Stimulated activated CD4-positive, alpha-beta T cell treated with anti-CD3 and anti-CD28 coated beads, Interleukin-15, amount 100 ng/mL, for 1 hour (primary cell): ENCODE data around the gene ERICH6B.

Experiments used
- DNase-seq, 2 donors: peaks; one replicate each; pipeline ENCODE4 v3.0.0-alpha.2; 2020; ENCODE audit warnings: low read depth in 1 of 2, low spot score in 1 of 2

ERICH6B gene

DNA sequence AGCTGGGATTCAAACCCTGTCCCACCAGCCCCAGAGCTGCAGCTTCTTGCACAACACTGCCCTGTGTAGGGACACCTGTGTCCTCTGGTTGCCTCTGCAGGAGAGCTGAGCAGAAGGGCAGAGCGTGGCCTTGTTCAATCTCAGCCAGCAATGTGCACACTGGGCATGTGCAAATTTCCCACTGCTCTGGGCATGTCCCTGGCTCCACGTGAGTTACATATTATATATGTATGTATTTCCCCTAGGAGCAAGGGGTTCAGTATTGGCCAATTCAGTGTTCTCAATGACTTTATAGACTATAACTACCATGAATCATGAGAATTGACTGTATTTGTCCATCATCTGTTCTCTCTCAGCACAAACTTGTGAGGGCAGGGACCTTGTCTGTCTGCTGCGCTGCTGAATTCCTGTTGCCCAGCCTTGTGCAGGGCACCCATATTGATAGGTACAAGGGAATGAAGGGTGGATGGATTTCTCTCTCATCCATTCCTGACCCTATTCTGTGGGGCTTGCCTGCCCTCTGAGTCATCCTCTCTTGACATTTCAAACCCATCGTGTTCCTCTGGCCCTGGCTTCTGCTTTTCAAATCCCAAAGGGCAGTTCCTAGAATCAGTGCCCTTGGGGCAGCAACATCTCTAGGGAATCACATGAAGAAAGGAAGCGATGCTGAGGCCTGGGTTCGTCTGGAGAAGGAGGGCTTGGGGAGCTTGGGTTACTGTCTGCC, 69.7 kb downstream of the ERICH6B start:
- no peak for DNase-seq

DNA sequence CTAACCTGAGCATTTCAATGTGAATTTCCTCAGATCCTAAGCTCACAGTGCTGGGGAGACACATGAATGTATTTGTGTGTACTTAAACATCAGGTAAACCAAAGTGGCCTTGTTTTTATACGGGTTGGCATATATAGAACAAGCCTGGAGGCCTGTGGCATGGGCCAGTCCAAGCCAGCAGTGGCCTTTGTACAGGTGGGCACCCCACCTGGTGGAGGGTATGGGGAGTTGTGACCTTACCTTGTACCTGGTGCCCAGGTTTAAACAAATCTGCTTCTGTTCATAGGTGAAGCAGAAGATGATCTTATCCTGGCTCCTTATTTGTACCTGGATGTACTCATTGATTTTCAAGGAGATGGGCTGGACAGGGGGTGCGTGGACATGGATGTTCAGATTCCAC, 71.0 kb downstream of the ERICH6B start:
- no peak for DNase-seq

DNA sequence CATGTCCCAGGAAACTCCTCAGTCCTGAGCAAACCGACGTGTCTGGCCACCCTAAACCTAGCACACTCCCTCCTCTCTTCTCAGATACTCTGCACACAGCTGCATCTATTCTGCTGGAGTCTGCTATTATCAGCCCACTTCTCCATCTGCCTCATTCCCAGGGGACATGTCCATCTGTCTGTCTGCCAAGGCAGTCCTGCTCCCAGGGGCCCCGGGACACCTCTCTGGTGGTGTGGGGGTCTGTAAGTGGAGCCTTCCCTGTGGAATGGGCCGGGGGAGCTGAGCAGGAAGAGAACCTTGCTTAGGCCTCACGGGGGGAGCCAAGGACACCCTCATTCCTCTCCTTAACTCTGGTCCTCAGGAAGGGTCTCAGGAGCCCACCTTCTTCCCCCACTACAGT, 72.7 kb downstream of the ERICH6B start:
- DNase-seq = no peak

DNA sequence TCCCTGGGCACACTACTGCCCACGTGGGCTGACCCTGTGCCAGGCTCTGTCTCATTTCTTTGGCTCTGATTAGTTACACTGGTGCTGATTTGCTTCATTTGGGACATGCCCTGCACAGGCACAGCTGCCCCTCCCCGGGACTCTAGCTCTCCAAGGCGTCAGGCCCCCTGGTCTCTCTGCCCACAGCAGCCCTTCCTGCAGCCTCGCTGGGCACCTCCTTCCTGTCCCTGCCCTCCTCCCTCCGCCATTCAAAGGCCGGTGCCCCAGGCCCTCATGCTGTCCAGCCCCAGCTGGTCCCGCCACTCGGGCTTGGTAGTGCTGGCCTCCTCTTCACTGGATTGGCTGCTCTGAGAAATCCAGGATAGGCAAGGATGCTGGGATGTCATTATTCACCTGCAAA, 73.1 kb downstream of the ERICH6B start:
- no peak for DNase-seq

DNA sequence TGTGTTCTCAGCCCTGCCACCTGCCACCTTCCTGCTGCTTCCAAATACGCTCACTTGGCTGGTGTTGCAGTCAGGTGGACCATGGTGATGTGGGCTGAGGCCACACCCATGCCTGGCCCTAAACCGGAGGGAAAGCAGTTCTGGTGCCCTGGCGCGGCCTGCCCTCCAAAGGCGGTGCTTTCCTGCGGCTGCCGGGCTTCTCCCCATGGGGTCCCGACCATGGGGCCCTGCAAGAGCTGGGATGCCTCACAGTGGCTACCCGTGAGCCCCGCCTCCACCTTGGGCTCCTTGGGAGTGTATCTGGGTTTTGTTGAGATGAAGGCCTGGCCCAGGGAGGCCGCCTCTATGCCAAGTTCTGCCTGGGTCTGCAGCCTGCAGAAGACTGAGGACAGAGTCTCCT, 73.7 kb downstream of the ERICH6B start:
- no peak for DNase-seq

DNA sequence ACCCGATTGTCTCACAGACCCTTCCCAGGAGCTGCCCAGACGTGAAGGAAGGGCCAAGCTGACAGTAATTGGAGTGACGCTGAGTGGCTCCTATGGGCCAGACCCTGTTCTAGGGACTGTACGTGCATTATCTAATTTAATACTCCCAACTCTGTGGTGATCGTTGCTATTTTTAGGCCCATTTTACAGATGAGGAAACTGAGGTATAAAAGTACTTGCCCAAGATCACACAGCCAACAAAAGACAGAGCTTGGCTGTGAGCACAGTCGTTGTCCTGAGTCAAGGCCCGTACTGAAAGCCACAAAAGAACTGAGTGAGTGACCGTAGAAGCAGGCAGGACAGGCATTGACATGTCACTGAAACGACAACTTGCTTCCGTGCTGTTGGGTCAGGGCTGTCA, 74.7 kb downstream of the ERICH6B start:
- no peak for DNase-seq

DNA sequence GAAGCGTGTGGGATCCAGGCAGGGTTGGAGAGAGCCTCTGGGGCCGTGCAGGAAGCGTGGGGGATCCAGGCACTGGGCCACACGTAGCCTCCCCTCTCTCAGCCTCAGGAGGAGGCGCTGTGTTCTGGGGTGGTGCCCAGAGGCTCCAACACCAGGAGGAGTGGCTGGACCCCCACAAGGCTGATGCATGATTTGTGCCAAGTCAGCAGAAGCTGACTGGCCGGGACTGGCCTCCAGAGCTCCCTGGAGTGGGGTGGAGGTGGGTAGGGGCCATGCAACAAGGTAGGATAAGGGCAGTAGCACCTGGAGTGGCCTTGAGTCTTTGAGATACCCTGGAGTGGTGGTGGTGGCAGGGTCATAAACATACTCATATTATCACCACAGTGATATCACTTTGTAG, 75.3 kb downstream of the ERICH6B start:
- no peak for DNase-seq

DNA sequence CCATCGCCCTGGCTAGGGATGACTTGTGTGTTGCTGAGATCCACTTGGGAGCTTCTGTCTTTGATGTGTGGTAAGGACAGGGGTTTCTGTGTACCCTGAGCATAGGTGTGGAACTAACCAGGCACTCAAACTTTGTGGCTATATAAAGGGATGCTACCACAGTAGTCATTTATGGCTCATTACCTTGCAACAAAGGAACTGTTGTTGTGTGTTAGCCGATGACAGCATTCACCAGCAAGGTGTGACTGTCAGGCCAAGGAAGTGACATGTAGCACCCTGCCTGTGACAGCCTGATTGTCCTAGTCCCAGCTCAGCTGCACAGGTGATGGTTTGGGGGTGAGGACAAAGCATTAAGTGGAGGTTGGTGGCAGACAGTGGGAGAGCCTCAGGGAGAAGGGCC, 77.2 kb downstream of the ERICH6B start:
- DNase-seq = no peak

DNA sequence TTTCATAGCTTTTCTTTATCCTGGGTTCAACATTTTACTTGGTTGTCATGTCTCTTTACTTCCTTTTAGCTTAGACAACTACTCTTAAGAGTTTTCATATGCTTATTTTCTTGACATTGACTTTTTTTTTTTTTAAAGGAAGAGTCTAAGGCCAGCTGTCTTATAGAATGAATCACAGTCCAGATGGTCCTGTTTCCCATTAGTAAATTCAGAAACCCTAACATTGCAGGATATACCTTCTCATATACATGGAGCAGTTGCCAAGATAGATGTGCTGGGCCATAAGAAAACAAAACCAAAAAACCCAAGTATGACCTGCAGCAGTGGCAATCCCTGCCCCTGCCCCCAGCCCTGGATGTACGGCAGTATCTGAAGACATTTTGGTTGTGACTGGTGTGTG, 78.0 kb downstream of the ERICH6B start:
- DNase-seq = no peak

DNA sequence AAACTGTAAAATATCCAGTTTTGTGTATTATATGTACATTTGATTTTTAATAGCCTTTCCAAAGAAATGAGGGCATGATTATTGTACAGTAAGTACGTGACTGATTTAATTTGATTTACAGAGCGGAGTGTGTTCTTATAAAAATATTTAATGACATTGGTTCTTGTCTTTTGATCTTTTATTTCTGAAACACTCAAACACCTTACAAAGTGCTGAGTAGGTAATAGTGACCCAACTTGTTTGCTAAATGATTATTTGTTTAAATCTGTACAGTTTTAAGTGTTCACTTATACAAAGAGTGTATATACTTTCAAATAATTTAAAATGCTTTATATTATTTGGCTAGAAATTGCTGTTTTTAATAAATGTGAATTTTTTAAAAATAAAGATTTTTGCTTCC, 79.3 kb downstream of the ERICH6B start:
- DNase-seq = no peak

DNA sequence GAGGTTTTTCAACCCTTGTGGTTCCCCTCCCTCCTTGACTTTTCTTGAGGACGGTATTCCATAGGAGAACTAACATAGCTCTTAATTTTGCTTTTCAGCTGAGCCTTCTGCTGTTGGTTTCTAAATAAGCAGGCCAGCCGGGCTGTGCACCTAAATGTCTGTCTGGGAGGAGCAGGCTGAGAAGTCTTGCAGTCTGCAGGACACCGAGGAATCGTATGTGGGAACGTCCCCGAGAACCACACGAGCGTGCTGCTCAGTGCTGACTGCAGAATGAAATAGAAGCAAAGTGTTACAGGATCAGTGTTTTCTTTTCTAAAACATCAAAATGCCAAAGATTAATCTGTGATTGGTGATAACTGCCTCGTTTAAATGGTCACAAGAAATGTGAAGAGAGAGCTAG, 80.9 kb downstream of the ERICH6B start:
- DNase-seq = no peak

DNA sequence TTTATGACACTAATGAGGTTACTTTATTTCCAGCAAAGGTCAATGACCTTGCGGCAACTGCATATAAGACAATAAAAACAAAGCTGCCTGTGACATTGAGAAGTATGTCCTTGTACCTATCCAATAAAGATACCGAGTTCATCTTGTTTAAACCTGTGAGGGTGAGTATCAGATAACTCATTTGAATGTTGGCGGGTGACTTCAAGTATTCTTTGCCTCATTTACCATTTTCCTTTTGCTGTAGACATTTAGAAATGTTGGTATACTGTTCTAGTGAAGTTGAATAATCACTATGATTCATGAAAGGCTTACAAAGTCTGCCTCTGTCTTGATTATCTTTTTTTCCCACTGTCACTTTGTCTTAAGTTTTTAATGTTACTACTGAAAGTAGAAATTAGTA, 85.8 kb downstream of the ERICH6B start:
- DNase-seq = no peak

DNA sequence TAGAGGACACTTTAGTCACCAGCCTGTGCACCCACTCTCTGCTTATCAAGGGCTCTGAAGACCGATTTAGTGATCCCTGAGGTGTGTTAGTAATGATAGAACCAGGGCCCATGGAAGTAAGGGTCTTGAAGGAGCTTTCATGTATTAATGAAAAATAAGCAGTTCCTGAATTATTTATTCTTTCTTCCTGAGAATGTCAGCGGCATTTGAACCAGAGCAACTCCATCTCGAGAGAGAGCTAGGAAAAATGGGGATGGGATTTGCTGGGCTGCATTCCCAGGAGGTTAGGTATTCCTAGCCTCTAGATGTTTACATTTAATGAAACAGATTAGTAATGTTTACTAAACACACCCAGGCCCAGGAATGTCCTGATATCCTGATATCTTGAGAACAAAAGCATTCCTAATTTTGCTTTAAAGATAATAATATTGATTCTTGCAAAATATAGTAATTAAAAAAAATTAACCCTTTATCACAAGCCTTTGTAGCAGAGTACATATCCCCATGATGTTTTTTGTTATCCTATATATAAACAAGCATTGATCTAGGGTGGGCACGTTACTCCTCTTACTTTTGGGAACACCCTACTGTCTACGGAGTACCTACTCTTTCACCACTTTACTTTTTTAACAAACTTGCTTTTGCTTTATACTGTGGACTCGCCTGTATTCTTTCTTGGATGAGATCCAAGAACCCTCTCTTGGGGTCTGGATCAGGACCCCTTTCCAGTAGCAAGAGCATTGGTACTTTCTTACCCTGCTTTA, 87.7 kb downstream of the ERICH6B start:
- no peak for DNase-seq

DNA sequence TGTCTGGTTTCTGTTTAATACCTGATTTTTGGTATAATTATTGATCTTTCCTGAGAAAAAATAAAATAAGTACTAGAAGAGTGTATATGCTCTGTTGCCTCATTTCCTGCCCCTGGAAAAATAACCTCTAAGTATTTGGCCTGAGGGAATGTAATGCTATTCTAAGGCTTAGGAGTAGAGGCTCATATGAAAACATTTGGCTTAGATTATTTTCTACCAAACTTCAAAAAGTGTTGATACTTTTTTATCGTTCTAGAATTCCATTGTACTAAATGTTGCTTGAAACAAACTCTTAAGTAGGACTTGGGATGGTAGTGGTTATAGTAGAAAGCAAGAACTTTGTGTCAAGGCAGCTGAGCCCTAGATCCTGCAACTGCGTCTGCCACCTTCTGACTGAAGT, 93.0 kb downstream of the ERICH6B start:
- DNase-seq = no peak

DNA sequence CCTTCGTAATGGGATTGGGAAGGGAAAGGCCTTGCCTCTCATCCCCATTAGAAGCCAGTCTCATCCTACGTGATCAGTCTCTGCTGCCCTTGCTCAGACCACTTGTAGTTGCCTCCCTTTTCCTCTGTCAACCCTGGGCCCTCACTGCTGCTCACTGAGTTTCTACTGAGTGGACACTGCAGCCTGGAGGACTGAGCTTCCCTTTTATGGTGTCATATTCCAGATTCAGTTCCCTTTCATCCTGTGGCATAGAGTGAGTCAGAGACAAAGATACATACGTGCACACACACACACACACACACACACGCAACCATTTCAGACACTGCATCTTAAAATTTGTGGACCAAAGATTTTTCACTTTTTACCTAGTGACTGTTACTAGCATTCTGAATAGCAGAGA, 94.2 kb downstream of the ERICH6B start:
- DNase-seq = no peak

DNA sequence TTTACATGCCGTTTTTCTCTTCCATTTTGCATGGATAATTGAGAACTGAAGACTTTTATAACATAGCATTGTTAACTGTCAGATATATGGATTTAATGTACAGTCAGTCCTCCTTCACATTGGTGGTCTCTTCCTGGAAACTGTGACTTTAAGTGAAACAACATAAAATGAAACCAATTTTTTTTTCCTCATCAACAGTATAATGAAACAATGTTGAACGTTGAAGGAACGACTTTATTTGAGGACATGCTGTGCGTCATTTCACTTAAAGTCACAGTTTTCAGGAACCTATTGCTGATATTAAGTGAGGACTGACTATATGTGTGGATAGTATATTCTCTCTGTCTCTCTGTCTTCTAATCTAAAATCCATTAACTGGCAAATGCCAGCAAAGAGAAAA, 96.0 kb downstream of the ERICH6B start:
- no peak for DNase-seq

DNA sequence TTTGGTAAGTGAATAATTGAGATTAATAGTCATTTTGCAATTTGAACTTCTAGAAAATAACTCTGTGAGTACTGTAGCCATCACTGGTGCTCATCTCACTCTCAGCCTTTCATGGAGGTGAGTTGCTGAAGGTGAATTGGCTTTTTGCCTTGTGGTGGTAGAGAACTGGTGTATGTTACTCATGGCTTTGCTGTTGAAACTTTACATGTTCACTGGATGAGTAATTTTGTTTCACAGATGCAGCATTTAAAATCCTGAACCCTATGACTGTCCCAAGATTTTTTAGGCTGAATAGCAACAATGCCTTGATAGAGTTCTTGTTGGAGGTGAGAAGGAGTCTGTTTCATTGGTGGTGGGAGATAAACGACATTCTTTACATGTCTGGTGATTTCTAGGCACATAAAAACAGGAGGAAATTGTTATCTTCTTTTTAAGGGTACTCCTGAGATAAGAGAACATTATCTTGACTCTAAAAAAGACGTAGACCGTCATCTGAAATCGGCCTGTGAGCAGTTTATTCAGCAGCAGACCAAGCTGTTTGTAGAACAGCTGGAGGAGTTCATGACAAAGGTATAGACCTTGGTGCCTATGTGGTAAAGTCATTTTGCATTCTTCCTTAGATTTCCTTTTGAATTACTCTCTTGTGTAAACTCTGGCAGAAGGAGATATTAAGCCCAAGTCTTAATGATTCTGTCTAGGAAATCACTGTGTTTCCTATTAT, 96.9 kb downstream of the ERICH6B start:
- DNase-seq = no peak

DNA sequence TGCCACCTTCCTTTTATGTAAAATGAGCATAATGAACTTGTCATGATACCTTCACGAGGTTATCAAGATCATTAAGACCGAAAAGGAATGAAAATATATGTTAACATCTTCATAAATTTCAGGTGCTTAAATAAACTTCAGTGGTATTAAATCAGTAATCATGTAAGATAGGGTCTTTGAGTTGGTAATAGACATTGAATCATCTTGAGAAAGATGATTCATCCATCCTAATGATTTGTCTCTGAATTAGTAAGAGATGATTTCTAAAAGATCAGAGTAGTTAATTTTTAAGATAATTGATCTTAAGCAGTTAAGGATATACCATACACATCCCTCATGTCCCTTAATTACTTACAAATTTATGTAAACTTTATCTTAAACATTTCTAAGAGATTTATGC, 98.8 kb downstream of the ERICH6B start:
- DNase-seq = no peak

DNA sequence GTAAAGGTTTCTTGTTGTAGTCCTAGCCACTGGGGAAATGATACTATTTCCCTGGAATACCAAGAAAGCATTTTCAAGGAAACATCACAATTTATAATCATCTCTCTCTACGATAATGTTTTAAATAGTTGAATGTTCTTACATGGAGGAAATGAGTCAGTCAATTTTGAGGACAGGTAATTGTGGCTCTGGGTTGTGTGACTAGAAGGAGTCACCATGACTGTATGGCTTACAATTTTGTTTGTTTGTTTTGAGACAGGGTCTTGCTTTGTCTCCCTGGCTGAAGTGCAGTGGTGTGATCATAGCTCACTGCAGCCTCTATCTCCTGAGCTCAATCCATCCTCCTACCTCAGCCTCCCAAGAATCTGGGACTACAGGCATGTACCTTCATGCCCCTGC, 103.4 kb downstream of the ERICH6B start:
- no peak for DNase-seq

DNA sequence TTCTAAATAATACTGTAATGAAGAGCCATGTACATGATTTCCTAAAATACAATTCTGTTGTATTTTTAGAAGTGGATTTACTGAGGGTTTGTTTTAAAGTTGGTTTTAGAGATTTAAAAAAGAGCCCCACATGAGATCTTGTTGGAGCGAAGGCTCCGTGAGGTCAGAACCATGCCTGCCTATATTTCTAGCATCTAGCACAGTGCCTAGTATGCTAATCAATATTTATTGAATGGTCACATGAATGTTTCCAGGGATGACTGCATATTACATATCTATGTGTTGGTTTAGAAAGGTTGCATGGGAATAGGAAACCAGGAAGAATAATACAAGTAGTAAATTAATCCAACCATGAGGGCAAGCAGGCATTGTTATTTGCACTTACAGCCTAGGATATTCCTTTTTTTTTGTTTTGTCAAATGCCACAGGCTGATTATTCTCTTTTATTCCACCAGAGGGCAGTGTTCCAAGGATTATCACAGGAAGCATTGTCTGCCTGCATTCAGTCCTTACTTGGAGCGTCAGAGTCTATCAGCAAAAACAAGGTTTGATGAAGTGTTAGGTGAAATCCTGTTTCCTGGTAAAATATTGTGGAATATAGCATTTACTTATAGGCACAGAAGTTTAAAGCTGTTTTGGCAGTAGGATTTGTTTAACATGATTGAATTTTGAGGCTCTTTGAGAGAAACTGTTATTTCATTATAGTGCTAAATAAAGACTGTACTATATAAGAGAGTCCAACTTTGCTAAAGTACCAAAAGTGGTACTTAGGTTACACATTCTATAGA, 104.0 kb downstream of the ERICH6B start:
- no peak for DNase-seq

DNA sequence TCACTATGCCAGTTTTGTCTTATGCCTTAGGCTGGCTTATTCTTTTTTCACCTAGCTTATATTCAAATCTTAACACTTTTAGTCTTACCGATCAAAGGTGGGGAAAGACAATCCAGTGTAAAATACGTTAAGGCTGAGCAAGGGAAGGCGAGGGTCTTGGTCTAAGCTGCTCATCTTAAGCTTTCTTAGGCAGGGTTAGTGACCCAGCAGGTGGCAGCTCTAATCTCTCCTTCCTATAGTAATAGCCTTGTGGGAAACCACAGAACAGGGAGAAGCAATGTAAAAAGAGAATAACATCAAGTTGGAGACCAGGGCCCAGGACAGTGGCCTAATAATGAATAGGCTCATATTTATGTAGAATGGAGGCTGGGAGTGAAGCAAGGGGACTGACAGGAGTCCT, 104.9 kb downstream of the ERICH6B start:
- no peak for DNase-seq

DNA sequence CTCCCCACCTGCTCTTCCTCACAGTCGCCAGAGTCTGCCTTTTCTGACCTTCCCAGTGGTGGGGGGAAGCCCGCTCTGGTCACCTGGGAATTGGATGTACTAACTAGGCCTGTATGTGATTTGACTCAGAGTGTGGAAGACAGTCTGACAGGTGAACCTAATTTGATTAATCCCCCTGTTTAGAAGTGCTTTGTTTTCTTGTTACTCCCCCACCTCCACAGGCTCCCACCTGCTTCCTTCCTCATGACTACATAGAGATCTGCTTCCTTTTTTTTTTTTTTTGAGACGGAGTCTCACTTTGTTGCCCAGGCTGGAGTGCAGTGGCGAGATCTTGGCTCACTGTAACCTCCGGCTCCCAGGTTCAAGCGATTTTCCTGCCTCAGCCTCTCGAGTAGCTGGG, 106.8 kb downstream of the ERICH6B start:
- no peak for DNase-seq
